Chondrocyte (in vitro differentiated cells): ENCODE data around the gene RASGRP1. TPM values are rescaled to one million over a fixed set of nuclear protein-coding genes. Genes with fewer than 3 reads are reported as not detected.

ENCODE experiments used
- DNase-seq: peaks from one replicate; pipeline ENCODE4 v3.0.0; 2021; ENCODE audit warnings: mixed read lengths, low spot score
- H3K27ac Mint-ChIP-seq: one replicate; pipeline ENCODE4 v1.8.0; 2021; ENCODE audit warnings: mild to moderate bottlenecking, moderate library complexity, mixed read lengths; ENCODE audit not compliant: unreplicated experiment
- H3K27me3 Mint-ChIP-seq: 2 replicates; pipeline ENCODE4 v1.8.0; 2021; ENCODE audit warnings: low read depth, mixed read lengths
- H3K36me3 Mint-ChIP-seq: 2 replicates; pipeline ENCODE4 v1.8.0; 2021; ENCODE audit warnings: low read depth, mixed read lengths
- H3K4me1 Mint-ChIP-seq: 2 replicates; pipeline ENCODE4 v1.8.0; 2021; ENCODE audit warnings: low read depth, mild to moderate bottlenecking, mixed read lengths
- H3K4me3 Mint-ChIP-seq: one replicate; pipeline ENCODE4 v1.8.0; 2021; ENCODE audit warnings: mild to moderate bottlenecking, moderate library complexity, mixed read lengths; ENCODE audit not compliant: unreplicated experiment
- H3K9me3 Mint-ChIP-seq: 2 replicates; pipeline ENCODE4 v1.8.0; 2021; ENCODE audit warnings: low read depth, mixed read lengths
- CTCF ChIP-seq: fragments of 200-600 bp; sonication (generic); IDR thresholded peaks from 2 replicates; pipeline ENCODE4 v1.5.0; 2021; ENCODE audit warnings: antibody characterized with exemption, mild to moderate bottlenecking, moderate library complexity
- total RNA-seq: library from RNA; stranded (reverse); gene quantifications from 3 replicates; pipeline ENCODE4 v1.2.1, GENCODE V29; 2021

Gene RASGRP1
- total RNA-seq, 1 donor from 2014 or later: 0.52 TPM

- Mint-ChIP-seq H3K27me3 (peaks cover 20% of the 10 kb centered on the region), H3K36me3 (no peaks in the 10 kb centered on the region), H3K27ac (no peak overlapping the region), H3K4me1 (no peaks in the 10 kb centered on the region), H3K9me3 (no peaks in the 10 kb centered on the region), H3K4me3 (no peak overlapping the region)
- DNase-seq: no peak
- no peak for TF ChIP-seq CTCF
These were observed 44.6 kb upstream of the RASGRP1 start for GRCh38 chr15:38609097-38609738.

GRCh38 chr15:38608682-38609081, 44.1 kb upstream of the RASGRP1 start:
- TF ChIP-seq CTCF: no peak
- Mint-ChIP-seq H3K9me3 (no peaks in the 10 kb centered on the region), H3K27ac (no peak overlapping the region), H3K27me3 (peaks cover 25% of the 10 kb centered on the region), H3K4me1 (no peaks in the 10 kb centered on the region), H3K4me3 (no peak overlapping the region), H3K36me3 (no peaks in the 10 kb centered on the region)
- no peak for DNase-seq

GRCh38 chr15:38605744-38606143, 41.1 kb upstream of the RASGRP1 start:
- no peaks in the 10 kb centered on the region for H3K4me1 Mint-ChIP-seq
- H3K27me3 Mint-ChIP-seq: peaks cover 23% of the 10 kb centered on the region
- H3K4me3 Mint-ChIP-seq: no peak overlapping the region
- H3K36me3 Mint-ChIP-seq: no peaks in the 10 kb centered on the region
- no peak overlapping the region for H3K27ac Mint-ChIP-seq
- H3K9me3 Mint-ChIP-seq: no peaks in the 10 kb centered on the region
- DNase-seq: no peak
- TF ChIP-seq CTCF: no peak

GRCh38 chr15:38603672-38604071, 39.1 kb upstream of the RASGRP1 start:
- Mint-ChIP-seq H3K4me1 (no peaks in the 10 kb centered on the region), H3K27me3 (peaks cover 24% of the 10 kb centered on the region), H3K27ac (no peak overlapping the region), H3K4me3 (no peak overlapping the region), H3K36me3 (no peaks in the 10 kb centered on the region), H3K9me3 (peaks cover 4% of the 10 kb centered on the region)
- no peak for DNase-seq
- no peak for TF ChIP-seq CTCF

- no peak for DNase-seq
- no peaks in the 10 kb centered on the region for H3K4me1 Mint-ChIP-seq
- H3K36me3 Mint-ChIP-seq: no peaks in the 10 kb centered on the region
- peaks cover 4% of the 10 kb centered on the region for H3K9me3 Mint-ChIP-seq
- H3K27ac Mint-ChIP-seq: no peak overlapping the region
- H3K27me3 Mint-ChIP-seq: peaks cover 26% of the 10 kb centered on the region
- no peak overlapping the region for H3K4me3 Mint-ChIP-seq
- no peak for TF ChIP-seq CTCF
These were observed 38.5 kb upstream of the RASGRP1 start for GRCh38 chr15:38602910-38603670.
